ENCODE results near the gene BCL2L11. TPM values are rescaled to one million over a fixed set of nuclear protein-coding genes. Genes with fewer than 3 reads are reported as not detected.

The BCL2L11 gene
- total and polyA plus RNA-seq, 9 of the 15 experiments (the other 6 are each of a cell fraction or from before 2014, with no cell fraction given): 2.2 to 18.8 (median 5.0) TPM

DNA sequence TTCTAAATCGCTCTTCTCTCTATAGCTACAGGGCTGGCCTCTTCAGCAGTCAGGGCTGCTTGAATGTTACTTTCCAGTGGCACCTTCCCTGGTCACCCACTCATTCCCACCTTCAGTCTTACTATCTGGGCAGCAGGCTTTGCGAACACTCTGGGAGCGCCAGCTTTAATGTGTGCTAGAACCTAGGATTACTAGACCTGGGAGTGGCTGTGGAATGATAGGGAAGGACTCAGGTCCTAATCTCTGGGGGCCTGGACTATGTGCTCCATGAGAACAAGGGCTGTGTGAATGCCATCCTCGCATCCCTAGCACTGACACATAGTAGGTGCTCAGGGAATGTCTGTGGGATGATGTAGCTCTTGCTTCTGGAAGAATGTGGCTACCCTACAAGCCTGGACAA lies 57.6 kb downstream of the BCL2L11 start (continued):
- TF ChIP-seq, protein P1, sequence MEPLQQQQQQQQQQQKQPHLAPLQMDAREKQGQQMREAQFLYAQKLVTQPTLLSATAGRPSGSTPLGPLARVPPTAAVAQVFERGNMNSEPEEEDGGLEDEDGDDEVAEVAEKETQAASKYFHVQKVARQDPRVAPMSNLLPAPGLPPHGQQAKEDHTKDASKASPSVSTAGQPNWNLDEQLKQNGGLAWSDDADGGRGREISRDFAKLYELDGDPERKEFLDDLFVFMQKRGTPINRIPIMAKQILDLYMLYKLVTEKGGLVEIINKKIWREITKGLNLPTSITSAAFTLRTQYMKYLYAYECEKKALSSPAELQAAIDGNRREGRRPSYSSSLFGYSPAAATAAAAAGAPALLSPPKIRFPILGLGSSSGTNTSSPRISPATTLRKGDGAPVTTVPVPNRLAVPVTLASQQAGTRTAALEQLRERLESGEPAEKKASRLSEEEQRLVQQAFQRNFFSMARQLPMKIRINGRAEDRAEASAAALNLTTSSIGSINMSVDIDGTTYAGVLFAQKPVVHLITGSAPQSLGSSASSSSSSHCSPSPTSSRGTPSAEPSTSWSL (CRISPR knock-in tag; IDR thresholded peaks at IDR 0.05; ENCODE audit: borderline replicate concordance): no peak

DNA sequence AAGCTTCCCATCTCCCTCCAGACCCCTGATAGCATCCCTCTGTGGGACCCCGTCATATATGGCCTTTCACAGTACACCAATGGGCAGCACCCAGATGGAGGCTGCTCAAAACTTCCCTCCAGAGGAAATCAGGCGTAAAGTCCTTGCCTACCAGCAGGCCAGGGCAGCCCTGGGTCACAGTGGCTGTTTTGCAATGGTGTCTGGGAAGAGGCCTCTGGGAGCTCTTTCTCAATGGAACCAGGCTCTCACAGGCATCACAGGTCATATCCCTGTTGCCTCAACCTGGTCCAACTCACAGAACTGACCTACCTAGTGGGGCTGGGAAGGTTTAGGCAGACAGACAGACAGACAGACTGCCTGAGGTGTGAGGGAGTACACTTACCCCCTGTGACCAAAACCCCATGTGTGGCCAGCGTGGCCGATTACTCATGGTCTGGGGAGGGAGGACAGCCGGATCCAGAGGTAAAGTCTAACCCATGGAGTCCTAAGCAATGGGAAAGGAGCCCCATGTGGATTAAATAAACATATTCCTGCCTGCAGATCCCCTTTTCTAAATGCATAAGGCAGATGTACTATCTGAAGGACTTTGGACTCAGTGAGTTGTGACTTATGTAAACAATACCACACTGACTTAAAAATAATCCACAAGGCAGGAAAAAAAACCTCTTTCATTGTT lies 58.2 kb downstream of the BCL2L11 start:
- Histone ChIP-seq H3K4me3 (no peak overlapping the region), H3K27ac (ENCODE audit: extremely low read depth, low read depth, low read length) (no peak overlapping the region), H3K9me1 (ENCODE audit: control insufficient read depth, insufficient read depth, low read length) (no peaks in the 10 kb centered on the region), H3K4me2 (ENCODE audit: insufficient read depth, low read length) (no peak overlapping the region), H3K4me1 (replicated peaks in 1 of 2; ENCODE audit: control insufficient read depth in 2 of 2, insufficient read depth in 2 of 2, low read length in 2 of 2) (peaks cover 6 to 8% of the 10 kb centered on the region in 2 experiments; a peak in 3 of 5 replicates), H3K36me3 (ENCODE audit: control insufficient read depth, insufficient read depth, low read length) (no peaks in the 10 kb centered on the region), H3K9ac (ENCODE audit: insufficient read depth in 1 of 2, low read depth in 2 of 2, low read length in 2 of 2) (no peak overlapping the region), H4K20me1 (replicated peaks; ENCODE audit: control insufficient read depth, insufficient read depth, low read length) (no peaks in the 10 kb centered on the region), H3K79me2 (ENCODE audit: control insufficient read depth, insufficient read depth, low read length) (no peaks in the 10 kb centered on the region), H2AFZ (ENCODE audit: low read depth, low read length) (no peak overlapping the region), H3K9me3 (replicated peaks; ENCODE audit: control insufficient read depth, insufficient read depth, low read depth, low read length) (no peaks in the 10 kb centered on the region), H3K27me3 (ENCODE audit: control insufficient read depth in 2 of 2, insufficient read depth in 2 of 2, low read length in 2 of 2) (peaks cover 0 to 13% of the 10 kb centered on the region in 2 experiments; a peak in 2 of 5 replicates)
- FAIRE-seq (no peak), DNase-seq (ENCODE audit: extremely low read depth in 1 of 4, low spot score in 3 of 4) (peak in 1 of 4 experiments; percentile 17), ATAC-seq (peak; percentile 36)
- intact Hi-C loops (cut with micrococcal nuclease): no loop called here
- in situ Hi-C loops (cut with MboI): no loop called here
- TF ChIP-seq, protein P2, sequence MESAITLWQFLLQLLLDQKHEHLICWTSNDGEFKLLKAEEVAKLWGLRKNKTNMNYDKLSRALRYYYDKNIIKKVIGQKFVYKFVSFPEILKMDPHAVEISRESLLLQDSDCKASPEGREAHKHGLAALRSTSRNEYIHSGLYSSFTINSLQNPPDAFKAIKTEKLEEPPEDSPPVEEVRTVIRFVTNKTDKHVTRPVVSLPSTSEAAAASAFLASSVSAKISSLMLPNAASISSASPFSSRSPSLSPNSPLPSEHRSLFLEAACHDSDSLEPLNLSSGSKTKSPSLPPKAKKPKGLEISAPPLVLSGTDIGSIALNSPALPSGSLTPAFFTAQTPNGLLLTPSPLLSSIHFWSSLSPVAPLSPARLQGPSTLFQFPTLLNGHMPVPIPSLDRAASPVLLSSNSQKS (CRISPR knock-in tag; IDR thresholded peaks at IDR 0.05): no peak
- no peak for TF ChIP-seq SAFB2 (IDR thresholded peaks at IDR 0.05; ENCODE audit: borderline replicate concordance, low read depth, low read length, severe bottlenecking)
- TF ChIP-seq PYGO2 (tag; IDR thresholded peaks at IDR 0.05): no peak
- TF ChIP-seq CHD4 (IDR thresholded peaks at IDR 0.05; ENCODE audit: insufficient read depth, insufficient replicate concordance, low read depth, low read length, poor library complexity, severe bottlenecking): no peak
- TF ChIP-seq, protein P3, sequence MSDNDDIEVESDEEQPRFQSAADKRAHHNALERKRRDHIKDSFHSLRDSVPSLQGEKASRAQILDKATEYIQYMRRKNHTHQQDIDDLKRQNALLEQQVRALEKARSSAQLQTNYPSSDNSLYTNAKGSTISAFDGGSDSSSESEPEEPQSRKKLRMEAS (CRISPR knock-in tag; IDR thresholded peaks at IDR 0.05): peak; percentile 16; the same call in 1 of the 2 replicates
- TF ChIP-seq, protein P4, sequence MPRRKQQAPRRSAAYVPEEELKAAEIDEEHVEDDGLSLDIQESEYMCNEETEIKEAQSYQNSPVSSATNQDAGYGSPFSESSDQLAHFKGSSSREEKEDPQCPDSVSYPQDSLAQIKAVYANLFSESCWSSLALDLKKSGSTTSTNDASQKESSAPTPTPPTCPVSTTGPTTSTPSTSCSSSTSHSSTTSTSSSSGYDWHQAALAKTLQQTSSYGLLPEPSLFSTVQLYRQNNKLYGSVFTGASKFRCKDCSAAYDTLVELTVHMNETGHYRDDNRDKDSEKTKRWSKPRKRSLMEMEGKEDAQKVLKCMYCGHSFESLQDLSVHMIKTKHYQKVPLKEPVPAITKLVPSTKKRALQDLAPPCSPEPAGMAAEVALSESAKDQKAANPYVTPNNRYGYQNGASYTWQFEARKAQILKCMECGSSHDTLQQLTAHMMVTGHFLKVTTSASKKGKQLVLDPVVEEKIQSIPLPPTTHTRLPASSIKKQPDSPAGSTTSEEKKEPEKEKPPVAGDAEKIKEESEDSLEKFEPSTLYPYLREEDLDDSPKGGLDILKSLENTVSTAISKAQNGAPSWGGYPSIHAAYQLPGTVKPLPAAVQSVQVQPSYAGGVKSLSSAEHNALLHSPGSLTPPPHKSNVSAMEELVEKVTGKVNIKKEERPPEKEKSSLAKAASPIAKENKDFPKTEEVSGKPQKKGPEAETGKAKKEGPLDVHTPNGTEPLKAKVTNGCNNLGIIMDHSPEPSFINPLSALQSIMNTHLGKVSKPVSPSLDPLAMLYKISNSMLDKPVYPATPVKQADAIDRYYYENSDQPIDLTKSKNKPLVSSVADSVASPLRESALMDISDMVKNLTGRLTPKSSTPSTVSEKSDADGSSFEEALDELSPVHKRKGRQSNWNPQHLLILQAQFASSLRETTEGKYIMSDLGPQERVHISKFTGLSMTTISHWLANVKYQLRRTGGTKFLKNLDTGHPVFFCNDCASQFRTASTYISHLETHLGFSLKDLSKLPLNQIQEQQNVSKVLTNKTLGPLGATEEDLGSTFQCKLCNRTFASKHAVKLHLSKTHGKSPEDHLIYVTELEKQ (CRISPR knock-in tag; IDR thresholded peaks at IDR 0.05): no peak
- no TSS peak for BruUV-seq (replicated peaks)
- POLR2A ChIA-PET: interaction anchor here (0.6 to 1.4 kb wide), 4 partner anchors 9 to 58 kb away, joined by 3 to 5 read pairs (median 3); partner anchors contain the start of gene BCL2L11
- 20% methylated on average over 5 of the region's 5 CpGs for WGBS (ENCODE audit: insufficient coverage, low coverage, missing lambda C conversion rate)
- CTCF ChIA-PET (ENCODE audit: low intra/inter-chr PET ratio): no interaction called here
